ENCODE results near the gene PFN2.
"Not testable (repeated sequence)": the region's sequence is repeated elsewhere in the genome, so short reads cannot be mapped to it uniquely, and the experiment has no call there.

Gene PFN2

DNA sequence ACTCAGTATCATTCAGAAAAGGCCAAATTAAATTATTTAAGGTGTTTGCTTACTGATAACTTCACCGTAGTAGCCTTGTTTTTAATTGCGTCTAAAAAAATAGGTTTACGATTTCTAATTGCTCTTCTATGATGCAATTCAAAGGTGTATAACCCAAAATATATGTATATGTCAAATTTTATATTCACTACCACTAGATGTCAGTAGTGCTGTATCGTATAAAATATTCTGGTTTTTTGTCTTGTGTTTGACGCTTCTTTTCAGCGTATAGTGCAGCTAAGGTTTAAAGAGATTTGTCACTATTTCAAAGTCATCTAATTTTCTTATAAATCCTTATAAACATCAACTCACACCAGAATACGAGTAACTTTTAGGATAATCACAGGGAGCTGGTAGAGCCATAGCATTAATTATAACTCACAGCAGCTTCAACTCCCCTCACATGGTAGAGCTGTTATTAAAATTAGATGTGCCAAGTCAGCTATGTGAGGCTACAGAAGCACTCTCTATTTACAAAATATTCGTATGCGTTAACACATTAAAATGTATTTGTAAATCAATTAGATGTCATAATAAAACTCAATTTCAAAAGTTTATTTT, 3.5 kb downstream of the PFN2 start:
- DNase-seq: no peak

- no peak for DNase-seq
Observed at GRCh38 chr3:149965278-149965677, 5.4 kb downstream of the PFN2 start.

DNA sequence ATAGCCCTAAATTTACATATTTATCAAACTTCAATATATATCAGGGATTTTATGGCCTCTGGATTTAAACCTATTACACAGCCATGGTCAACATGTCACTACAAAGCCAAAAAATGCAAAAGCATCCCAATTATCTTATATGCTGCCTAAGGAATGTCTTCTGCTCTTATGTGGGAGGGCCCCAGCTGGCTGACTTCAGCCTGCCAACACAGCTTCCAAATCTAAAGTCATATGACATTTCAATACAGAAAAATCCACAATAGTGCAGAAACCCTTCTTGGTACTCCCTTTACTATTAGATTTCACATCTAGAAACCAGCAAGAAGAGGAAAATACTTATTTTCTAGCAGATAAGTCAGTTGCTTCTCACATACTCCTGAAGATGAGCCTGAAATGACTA, 6.4 kb downstream of the PFN2 start:
- DNase-seq: no peak

GRCh38 chr3:149963485-149963884, 7.2 kb downstream of the PFN2 start:
- no peak for DNase-seq

GRCh38 chr3:149959443-149959842, 11.3 kb downstream of the PFN2 start:
- no peak for DNase-seq

GRCh38 chr3:149958171-149958796, 12.4 kb downstream of the PFN2 start:
- DNase-seq: no peak

GRCh38 chr3:149957361-149958125, 13.2 kb downstream of the PFN2 start:
- DNase-seq: no peak

GRCh38 chr3:149955449-149955848, 15.2 kb downstream of the PFN2 start:
- no peak for DNase-seq

DNA sequence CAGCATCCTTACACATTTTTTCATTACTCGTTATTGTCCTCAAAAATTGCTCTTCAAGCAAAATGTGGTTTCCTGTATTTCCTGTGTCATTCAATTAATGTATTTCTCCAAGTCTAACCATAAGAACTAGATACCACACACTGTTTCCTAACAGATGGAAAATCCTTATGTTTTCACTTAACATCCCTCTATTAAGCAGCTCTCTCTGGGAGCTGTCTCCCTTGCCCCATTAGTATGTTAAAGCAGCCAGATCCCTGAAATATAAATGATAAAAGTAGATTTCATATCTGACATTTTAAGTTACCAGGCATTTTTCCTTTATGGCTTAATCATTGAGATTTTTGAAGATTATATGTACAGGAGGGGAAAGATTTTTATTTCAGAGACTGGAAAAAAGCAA, 15.9 kb downstream of the PFN2 start:
- no peak for DNase-seq

- no peak for DNase-seq
Observed at GRCh38 chr3:149949181-149949580, 21.5 kb downstream of the PFN2 start.

GRCh38 chr3:149947231-149947630, 23.5 kb downstream of the PFN2 start:
- no peak for DNase-seq

- DNase-seq: not testable (repeated sequence)
Observed at GRCh38 chr3:149943966-149944365, 26.7 kb downstream of the PFN2 start.

DNA sequence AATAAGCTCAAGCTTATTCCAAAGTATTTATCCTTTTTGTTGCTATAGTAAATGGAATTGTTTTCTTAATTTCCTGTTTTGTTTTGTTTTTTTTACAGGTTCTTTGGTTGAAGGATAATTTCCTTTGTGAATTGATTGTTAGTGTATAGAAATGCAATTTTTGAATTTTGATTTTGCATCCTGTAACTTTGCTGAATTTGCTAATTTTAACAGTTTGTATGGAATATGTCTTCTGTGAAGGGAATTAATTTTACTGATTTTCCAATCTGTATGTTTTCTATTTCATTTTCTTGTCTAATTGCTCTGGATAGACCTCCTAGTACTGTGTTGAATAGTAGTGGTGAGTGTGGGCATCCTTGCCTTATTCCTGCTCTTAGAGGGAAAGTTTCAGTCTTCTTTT, 28.3 kb downstream of the PFN2 start:
- DNase-seq: no peak

DNA sequence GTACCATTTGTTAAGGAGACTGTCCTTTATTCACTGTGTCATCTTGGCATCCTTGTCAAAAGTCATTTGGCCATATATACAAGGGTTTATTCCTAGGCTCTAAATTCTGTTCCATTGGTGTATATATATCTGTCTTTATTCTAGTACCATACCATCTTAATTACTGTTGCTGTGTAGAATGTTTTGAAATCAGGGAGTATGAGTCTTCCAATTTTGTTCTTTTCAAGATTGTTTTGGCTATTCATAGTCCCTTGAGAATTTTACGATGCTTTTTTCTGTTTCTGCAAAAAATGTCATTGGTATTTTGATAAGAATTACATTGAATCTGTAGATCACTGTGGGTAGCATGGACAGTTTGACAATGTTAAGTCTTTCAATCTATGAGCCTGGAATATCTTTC, 28.7 kb downstream of the PFN2 start:
- no peak for DNase-seq

- DNase-seq: no peak
Observed at GRCh38 chr3:149941186-149941585, 29.5 kb downstream of the PFN2 start.

DNA sequence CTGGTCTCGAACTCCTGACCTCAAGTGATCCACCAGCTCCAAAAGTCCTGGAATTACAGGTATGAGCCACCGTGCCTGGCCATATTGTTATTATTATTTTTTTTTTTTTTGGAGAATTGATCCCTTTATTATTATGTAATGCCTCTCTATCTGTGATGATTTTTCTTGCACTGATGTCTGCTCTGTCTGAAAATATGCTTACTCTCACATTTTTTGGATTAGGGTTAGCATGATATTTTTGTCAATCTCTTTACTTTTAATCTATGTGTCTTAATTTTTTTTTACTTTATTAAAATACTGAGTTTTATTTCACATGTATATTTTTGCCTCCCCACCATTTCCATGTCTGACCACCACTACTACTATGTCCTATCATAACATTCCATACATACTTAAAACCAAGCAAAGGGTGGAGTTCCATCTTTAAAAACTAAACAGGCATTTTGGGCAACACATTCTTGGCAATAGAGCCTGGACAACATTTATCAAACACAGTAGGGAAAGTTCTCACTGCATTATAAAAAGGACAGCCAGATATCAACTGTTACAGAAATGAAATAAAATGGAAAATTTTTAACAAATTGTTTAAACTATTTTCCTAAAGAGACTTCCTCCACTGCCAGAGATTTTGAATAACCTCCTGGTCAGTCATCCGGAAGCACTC, 32.2 kb downstream of the PFN2 start:
- DNase-seq: not testable (repeated sequence)

DNA sequence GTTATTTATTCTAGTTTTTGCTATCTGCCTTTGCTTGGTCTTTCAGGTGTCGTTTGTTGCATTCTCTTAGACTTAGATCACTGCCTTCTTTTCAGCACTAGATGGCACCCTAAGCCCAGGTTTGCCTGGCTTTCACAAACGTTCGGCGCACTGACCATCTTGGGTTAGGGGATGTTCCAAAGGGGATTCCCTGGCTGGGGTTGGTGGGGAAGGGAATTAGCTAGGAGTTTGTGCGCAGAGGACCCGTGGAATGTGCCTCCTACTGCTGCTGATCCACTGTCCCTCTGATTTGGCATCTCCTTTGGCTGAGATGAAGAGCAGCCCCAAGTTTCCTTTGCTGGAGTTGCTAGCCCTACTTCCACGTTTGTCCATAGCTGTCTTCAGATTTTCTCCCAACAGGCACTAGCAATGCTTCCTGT, 33.9 kb downstream of the PFN2 start:
- peak; percentile 68 for DNase-seq

GRCh38 chr3:149934524-149934923, 36.2 kb downstream of the PFN2 start:
- no peak for DNase-seq

- no peak for DNase-seq
Observed at GRCh38 chr3:149933858-149934257, 36.8 kb downstream of the PFN2 start.

DNA sequence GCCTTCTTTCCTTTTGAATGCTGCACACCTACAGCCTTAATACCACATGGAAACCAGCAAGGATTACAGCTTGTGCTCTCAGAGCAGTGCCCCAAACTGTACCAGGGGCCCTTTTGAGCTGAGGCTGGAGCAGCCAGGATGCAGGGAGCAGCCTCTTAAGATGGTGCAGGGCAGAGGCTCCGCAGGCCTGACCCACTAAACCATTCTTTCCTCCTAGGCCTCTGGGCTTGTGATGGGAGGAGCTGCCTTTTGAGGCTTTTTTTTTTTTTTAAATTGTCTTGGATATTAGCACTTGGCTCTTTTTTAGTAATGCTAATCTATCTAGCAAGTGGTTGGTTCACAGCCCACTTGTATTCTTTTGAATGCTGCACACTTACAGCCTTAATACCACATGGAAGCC, 37.7 kb downstream of the PFN2 start:
- no peak for DNase-seq

GRCh38 chr3:149920119-149920518, 50.6 kb downstream of the PFN2 start:
- DNase-seq: no peak

- no peak for DNase-seq
Observed at GRCh38 chr3:149919509-149919908, 51.2 kb downstream of the PFN2 start.

DNA sequence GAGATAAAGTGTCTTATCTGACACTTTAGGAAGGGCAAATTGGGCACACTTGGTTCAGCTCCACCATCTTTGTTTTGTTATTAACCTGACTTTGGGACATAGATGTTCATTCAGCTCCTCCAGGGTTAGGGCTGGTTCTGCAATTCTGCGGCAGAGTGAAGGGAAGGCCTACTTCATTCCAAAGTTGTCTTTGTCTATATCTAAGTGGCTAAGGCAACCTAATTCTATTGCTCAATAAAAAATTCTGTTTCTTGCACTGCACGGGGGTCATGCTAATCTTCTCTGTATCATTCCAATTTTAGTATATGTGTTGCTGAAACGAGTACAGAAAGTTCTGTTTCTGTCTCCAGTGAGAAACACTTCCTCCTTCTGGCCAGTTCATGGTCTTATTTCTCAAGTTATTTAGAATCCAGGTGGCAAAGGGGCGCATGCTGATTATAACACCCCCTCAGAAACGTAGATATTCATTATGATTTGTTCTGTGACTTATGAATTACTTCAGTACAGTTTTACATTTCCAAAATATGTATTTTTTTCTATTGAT, 53.5 kb downstream of the PFN2 start:
- DNase-seq: no peak

Measured in activated CD8-positive, alpha-beta memory T cell treated with anti-CD3 and anti-CD28 coated beads for 24 hours (primary cell).